A549 (cell line): ENCODE results near the gene VDR.

Source experiments
- CTCF ChIP-seq: fragments of >200 bp; sonication (Bioruptor Twin); formaldehyde crosslinking; IDR thresholded peaks from 3 replicates; pipeline ENCODE4 v1.5.1; 2016
- GATA3 ChIP-seq: IDR thresholded peaks from 2 replicates; pipeline ENCODE4 v1.6.1; 2012; ENCODE audit warnings: borderline replicate concordance
- HOXB13 ChIP-seq: fragments of 250-450 bp; sonication (Bioruptor Pico); IDR thresholded peaks from 2 replicates; pipeline ENCODE4 v1.5.0; 2020; ENCODE audit warnings: low read depth, mild to moderate bottlenecking, moderate library complexity
- POLR2A ChIP-seq: IDR thresholded peaks from 2 replicates; pipeline ENCODE4 v1.6.1; 2012; ENCODE audit warnings: mild to moderate bottlenecking, low read length
- RFX5 ChIP-seq: fragments of 450-650 bp; IDR thresholded peaks from 2 replicates; pipeline ENCODE4 v1.7.1; 2014; ENCODE audit warnings: antibody characterized with exemption, mild to moderate bottlenecking, moderate library complexity
- USF2 ChIP-seq: fragments of 450-650 bp; IDR thresholded peaks from 2 replicates; pipeline ENCODE4 v1.6.1; 2014; ENCODE audit warnings: antibody characterized with exemption

GRCh38 chr12:47927346-47927745, 22.6 kb upstream of the VDR start:
- no peak for TF ChIP-seq POLR2A
- no peak for TF ChIP-seq CTCF
- TF ChIP-seq RFX5, result no peak
- no peak for TF ChIP-seq GATA3
- TF ChIP-seq USF2, result no peak
- TF ChIP-seq HOXB13 (CRISPR knock-in tag), result no peak
